K562 (cell line): Measurements from ENCODE around the gene DISC1. TPM values are rescaled to one million over a fixed set of nuclear protein-coding genes. Genes with fewer than 3 reads are reported as not detected.

Experiments
- ATAC-seq: fragments of 200-7000 bp; cut with Tn5 transposase; 3 replicates; pipeline ENCODE4 v1.9.1; 2020; ENCODE audit warnings: moderate library complexity
- BruUV-seq: library from RNA; stranded (reverse); fragments of 400-500 nt; replicated peaks from 2 replicates; lab custom pipeline; 2021; lab: Mats Ljungman, UMichigan
- CTCF ChIA-PET: fragments of 300-600 bp; formaldehyde crosslinking; extraction: SDS; loops from one replicate; lab custom pipeline; 2021; ENCODE audit warnings: low intra/inter-chr PET ratio; lab: Yijun Ruan, JAX
- POLR2A ChIA-PET: fragments of 300-600, 350-650 bp; sonication (Branson Sonifier 250); formaldehyde crosslinking; extraction: SDS; loops from one replicate; lab custom pipeline; 2021; ENCODE audit warnings: antibody characterized with exemption, inconsistent platforms; lab: Yijun Ruan, JAX
- DNase-seq, 4 experiments: peaks; one replicate each; pipeline versions ENCODE4 v3.0.0 to v3.0.0-alpha.2; 2011 to 2018; ENCODE audit warnings: low spot score in 3 of 4, mixed read lengths in 3 of 4; ENCODE audit errors: extremely low read depth in 1 of 4
- FAIRE-seq: peaks from 2 replicates; lab custom pipeline; 2011; peaks lifted over from hg19 to GRCh38; lab: Jason Lieb, UNC
- H2AFZ ChIP-seq: 2 replicates; pipeline ENCODE4 v1.6.0; 2011; ENCODE audit warnings: low read depth, low read length, control low read depth, inconsistent platforms
- H3K27ac ChIP-seq: fragments of 200-600 bp; 3 replicates; pipeline ENCODE4 v1.8.0; 2011; ENCODE audit warnings: low read depth, mild to moderate bottlenecking, control low read depth, inconsistent platforms, low read length, moderate library complexity, mixed read lengths; ENCODE audit errors: extremely low read depth
- H3K27me3 ChIP-seq, 2 experiments: fragments of 300-600 bp in 1 of 2; 2 replicates in 1 of 2; 3 replicates in 1 of 2; pipeline versions ENCODE4 v1.6.0 to v1.8.0; 2011; ENCODE audit warnings: inconsistent platforms in 2 of 2, low read length in 2 of 2, mild to moderate bottlenecking in 1 of 2, mixed read lengths in 1 of 2, moderate library complexity in 1 of 2; ENCODE audit not compliant: control insufficient read depth in 2 of 2, insufficient read depth in 2 of 2
- H3K36me3 ChIP-seq: fragments of 300-600 bp; 3 replicates; pipeline ENCODE4 v1.8.0; 2011; ENCODE audit warnings: mild to moderate bottlenecking, low read length, inconsistent platforms; ENCODE audit not compliant: control insufficient read depth, insufficient read depth
- H3K4me1 ChIP-seq, 2 experiments: fragments of 200-600 bp in 1 of 2; replicated peaks in 1 of 2; 2 replicates in 1 of 2; 3 replicates in 1 of 2; pipeline versions ENCODE4 v1.5.1 to v1.8.0; 2011; ENCODE audit warnings: inconsistent platforms in 2 of 2, low read length in 2 of 2, mild to moderate bottlenecking in 1 of 2, mixed read lengths in 1 of 2, moderate library complexity in 1 of 2; ENCODE audit not compliant: control insufficient read depth in 2 of 2, insufficient read depth in 2 of 2
- H3K4me2 ChIP-seq: 2 replicates; pipeline ENCODE4 v1.6.1; 2011; ENCODE audit warnings: low read length, control low read depth, inconsistent platforms, mixed read lengths; ENCODE audit not compliant: insufficient read depth
- H3K4me3 ChIP-seq: fragments of 200-600 bp; sonication (generic), shearing (Covaris generic); 2 replicates; pipeline ENCODE4 v1.5.1; 2016; ENCODE audit warnings: control low read depth, inconsistent platforms
- H3K79me2 ChIP-seq: fragments of 200-600 bp; 3 replicates; pipeline ENCODE4 v1.8.0; 2011; ENCODE audit warnings: low read length, inconsistent platforms; ENCODE audit not compliant: control insufficient read depth, insufficient read depth
- H3K9ac ChIP-seq, 2 experiments: 2 replicates each; pipeline versions ENCODE4 v1.6.0 to v1.6.1; 2011; ENCODE audit warnings: low read depth in 2 of 2, low read length in 2 of 2, control low read depth in 1 of 2, inconsistent platforms in 1 of 2, mild to moderate bottlenecking in 1 of 2, mixed read lengths in 1 of 2; ENCODE audit not compliant: insufficient read depth in 1 of 2
- H3K9me1 ChIP-seq: one replicate; pipeline ENCODE4 v1.6.0; 2011; ENCODE audit warnings: inconsistent platforms, mild to moderate bottlenecking, low read length, moderate library complexity; ENCODE audit not compliant: control insufficient read depth, insufficient read depth
- H3K9me3 ChIP-seq: replicated peaks from 2 replicates; pipeline ENCODE4 v1.5.1; 2011; ENCODE audit warnings: low read depth, low read length, inconsistent platforms; ENCODE audit not compliant: control insufficient read depth, insufficient read depth
- H4K20me1 ChIP-seq: replicated peaks from 2 replicates; pipeline ENCODE4 v1.6.1; 2011; ENCODE audit warnings: low read length, inconsistent platforms, mixed read lengths; ENCODE audit not compliant: control insufficient read depth, insufficient read depth
- FOSL1 ChIP-seq: fragments of 200-800 bp; sonication (Bioruptor generic); conservative IDR thresholded peaks from 2 replicates; pipeline ENCODE4 v1.6.1; 2016; ENCODE audit warnings: missing genetic modification characterization, missing compliant biosample characterization
- FOXJ3 ChIP-seq: sonication (generic); formaldehyde crosslinking; IDR thresholded peaks from 2 replicates; pipeline ENCODE4 v1.4.0; 2020; ENCODE audit warnings: mild to moderate bottlenecking, missing genetic modification reagents
- SMARCE1 ChIP-seq: fragments of 450-650 bp; IDR thresholded peaks from 2 replicates; pipeline ENCODE4 v1.7.1; 2016; ENCODE audit warnings: mild to moderate bottlenecking
- SOX6 ChIP-seq: fragments of 450-650 bp; IDR thresholded peaks from 2 replicates; pipeline ENCODE4 v1.6.1; 2014; ENCODE audit warnings: mild to moderate bottlenecking
- TFAM ChIP-seq: fragments of 250-450 bp; sonication (Bioruptor Pico); conservative IDR thresholded peaks from 2 replicates; pipeline ENCODE4 v1.5.0; 2021; ENCODE audit warnings: mild to moderate bottlenecking, moderate library complexity
- ZBTB17 ChIP-seq: fragments of 450-650 bp; formaldehyde crosslinking; IDR thresholded peaks from 2 replicates; pipeline ENCODE4 v1.4.0; 2020; ENCODE audit warnings: mild to moderate bottlenecking
- ZBTB7A ChIP-seq: IDR thresholded peaks from 2 replicates; pipeline ENCODE4 v1.6.1; 2011; ENCODE audit warnings: low read depth, mild to moderate bottlenecking, low read length, moderate library complexity, borderline replicate concordance; ENCODE audit not compliant: control insufficient read depth
- WGBS: fragments of 100-300 bp; shearing (Covaris generic); methylation state at CpG from one replicate; pipeline ENCODE4 v1.1.6; 2016; ENCODE audit warnings: low coverage, mixed read lengths; ENCODE audit not compliant: insufficient coverage; ENCODE audit errors: missing lambda C conversion rate; 5-methylcytosine and 5-hydroxymethylcytosine counted together
- in situ Hi-C: fragments of 300-500 bp; cut with MboI; formaldehyde crosslinking; loops from 4 replicates; pipeline ENCODE4 v1.15.0; 2018; ENCODE audit warnings: inconsistent platforms, mixed read lengths
- intact Hi-C: fragments of 100-400 bp; cut with micrococcal nuclease; formaldehyde crosslinking; loops from 2 replicates; pipeline ENCODE4 v1.14.2; 2022
- polyA plus RNA-seq, 8 experiments: library from polyadenylated mRNA; depleted of rRNA in 4 of 8; stranded (reverse) in 5 of 8; unstranded in 3 of 8; fragments of >200 nt; fragmentation: Nextera tagmentation in 2 of 8; fragmentation: Illumina TruSeq in 1 of 8; extraction: Ambion mirVana in 2 of 8; extraction: Trizol in 1 of 8; gene quantifications; 2 replicates each; pipeline versions ENCODE4 v1.2.1 to v1.2.3, GENCODE V29; 2011 to 2014; ENCODE audit warnings: inconsistent platforms in 1 of 8, missing spikeins in 1 of 8
- total RNA-seq, 7 experiments: library from RNA; depleted of rRNA in 6 of 7; stranded (reverse); fragments of >200 nt in 6 of 7; fragmentation: Illumina TruSeq in 2 of 7; extraction: Trizol in 2 of 7; gene quantifications; 2 replicates each; pipeline versions ENCODE4 v1.2.1 to v1.2.3, GENCODE V29; 2011 to 2021; ENCODE audit warnings: low replicate concordance in 1 of 7
- TF ChIP-seq, protein P1 (sequence below): sonication (generic); formaldehyde crosslinking; IDR thresholded peaks from 2 replicates; pipeline ENCODE4 v1.4.0; 2020; ENCODE audit warnings: mild to moderate bottlenecking, missing genetic modification reagents
- TF ChIP-seq, protein P2 (sequence below): fragments of 450-650 bp; formaldehyde crosslinking; IDR thresholded peaks from 2 replicates; pipeline ENCODE4 v1.4.0; 2020; ENCODE audit warnings: mild to moderate bottlenecking
- TF ChIP-seq, protein P3 (sequence below): fragments of 450-650 bp; IDR thresholded peaks from 2 replicates; pipeline ENCODE4 v1.6.1; 2016; ENCODE audit warnings: low read depth

DISC1 gene
- total and polyA plus RNA-seq, 9 of the 15 experiments (the other 6 are each of a cell fraction or from before 2014, with no cell fraction given) = 0.01 to 0.11 (median 0.08) TPM; not detected in 1

DNA sequence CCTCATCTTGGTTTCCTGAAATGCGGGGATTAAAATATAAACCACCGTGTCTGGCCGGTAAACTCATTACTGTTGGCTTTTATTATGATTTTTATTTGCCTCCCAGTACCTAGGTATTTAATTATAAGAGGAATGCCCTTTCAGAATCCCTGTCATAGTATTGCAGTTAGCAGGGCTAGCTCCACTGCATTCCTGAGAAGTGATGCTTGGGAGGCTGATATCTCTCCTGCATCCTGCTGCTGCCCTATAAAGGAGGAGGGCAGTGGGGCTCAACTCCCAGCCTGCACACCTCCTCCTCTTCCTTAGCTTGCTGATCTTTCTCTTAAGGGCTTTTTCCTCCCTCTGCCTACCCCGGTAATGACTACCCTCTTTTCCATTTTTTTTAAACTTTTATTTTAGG is 19.9 kb upstream of the DISC1 start:
- no TSS peak for BruUV-seq
- FAIRE-seq = no peak
- Histone ChIP-seq H3K79me2 (no peaks in the 10 kb centered on the region), H3K9ac (no peak overlapping the region), H4K20me1 (no peaks in the 10 kb centered on the region), H3K27me3 (peaks cover 7 to 26% of the 10 kb centered on the region in 2 experiments; a peak in 4 of 5 replicates), H3K9me3 (no peaks in the 10 kb centered on the region), H2AFZ (no peak overlapping the region), H3K4me1 (peaks cover 0 to 5% of the 10 kb centered on the region in 2 experiments; a peak in 2 of 5 replicates), H3K4me3 (no peak overlapping the region), H3K4me2 (no peak overlapping the region), H3K9me1 (no peaks in the 10 kb centered on the region), H3K36me3 (no peaks in the 10 kb centered on the region), H3K27ac (no peak overlapping the region)
- intact Hi-C loops = loop anchor here (10.0 kb wide), 1 partner anchor 512 kb away; no protein-coding TSS in a partner anchor
- CTCF ChIA-PET = no interaction called here
- DNase-seq = no peak
- in situ Hi-C loops = loop anchor here (10.0 kb wide), 1 partner anchor 802 kb away; no protein-coding TSS in a partner anchor
- POLR2A ChIA-PET = interaction anchor here (0.6 to 1.7 kb wide), 2 partner anchors 11 to 268 kb away, joined by 4 to 6 read pairs; no protein-coding TSS in a partner anchor
- ATAC-seq = no peak
- 0% methylated on average over 4 of the region's 4 CpGs for WGBS
- TF ChIP-seq SOX6 (no peak), SMARCE1 (no peak), ZBTB17 (CRISPR knock-in tag) (no peak), FOXJ3 (no peak), FOSL1 (tag) (no peak), TFAM (no peak), ZBTB7A (no peak)
- TF ChIP-seq, protein P1, sequence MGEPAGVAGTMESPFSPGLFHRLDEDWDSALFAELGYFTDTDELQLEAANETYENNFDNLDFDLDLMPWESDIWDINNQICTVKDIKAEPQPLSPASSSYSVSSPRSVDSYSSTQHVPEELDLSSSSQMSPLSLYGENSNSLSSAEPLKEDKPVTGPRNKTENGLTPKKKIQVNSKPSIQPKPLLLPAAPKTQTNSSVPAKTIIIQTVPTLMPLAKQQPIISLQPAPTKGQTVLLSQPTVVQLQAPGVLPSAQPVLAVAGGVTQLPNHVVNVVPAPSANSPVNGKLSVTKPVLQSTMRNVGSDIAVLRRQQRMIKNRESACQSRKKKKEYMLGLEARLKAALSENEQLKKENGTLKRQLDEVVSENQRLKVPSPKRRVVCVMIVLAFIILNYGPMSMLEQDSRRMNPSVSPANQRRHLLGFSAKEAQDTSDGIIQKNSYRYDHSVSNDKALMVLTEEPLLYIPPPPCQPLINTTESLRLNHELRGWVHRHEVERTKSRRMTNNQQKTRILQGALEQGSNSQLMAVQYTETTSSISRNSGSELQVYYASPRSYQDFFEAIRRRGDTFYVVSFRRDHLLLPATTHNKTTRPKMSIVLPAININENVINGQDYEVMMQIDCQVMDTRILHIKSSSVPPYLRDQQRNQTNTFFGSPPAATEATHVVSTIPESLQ (CRISPR knock-in tag) = no peak
- TF ChIP-seq, protein P2, sequence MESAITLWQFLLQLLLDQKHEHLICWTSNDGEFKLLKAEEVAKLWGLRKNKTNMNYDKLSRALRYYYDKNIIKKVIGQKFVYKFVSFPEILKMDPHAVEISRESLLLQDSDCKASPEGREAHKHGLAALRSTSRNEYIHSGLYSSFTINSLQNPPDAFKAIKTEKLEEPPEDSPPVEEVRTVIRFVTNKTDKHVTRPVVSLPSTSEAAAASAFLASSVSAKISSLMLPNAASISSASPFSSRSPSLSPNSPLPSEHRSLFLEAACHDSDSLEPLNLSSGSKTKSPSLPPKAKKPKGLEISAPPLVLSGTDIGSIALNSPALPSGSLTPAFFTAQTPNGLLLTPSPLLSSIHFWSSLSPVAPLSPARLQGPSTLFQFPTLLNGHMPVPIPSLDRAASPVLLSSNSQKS (CRISPR knock-in tag) = no peak
- TF ChIP-seq, protein P3, sequence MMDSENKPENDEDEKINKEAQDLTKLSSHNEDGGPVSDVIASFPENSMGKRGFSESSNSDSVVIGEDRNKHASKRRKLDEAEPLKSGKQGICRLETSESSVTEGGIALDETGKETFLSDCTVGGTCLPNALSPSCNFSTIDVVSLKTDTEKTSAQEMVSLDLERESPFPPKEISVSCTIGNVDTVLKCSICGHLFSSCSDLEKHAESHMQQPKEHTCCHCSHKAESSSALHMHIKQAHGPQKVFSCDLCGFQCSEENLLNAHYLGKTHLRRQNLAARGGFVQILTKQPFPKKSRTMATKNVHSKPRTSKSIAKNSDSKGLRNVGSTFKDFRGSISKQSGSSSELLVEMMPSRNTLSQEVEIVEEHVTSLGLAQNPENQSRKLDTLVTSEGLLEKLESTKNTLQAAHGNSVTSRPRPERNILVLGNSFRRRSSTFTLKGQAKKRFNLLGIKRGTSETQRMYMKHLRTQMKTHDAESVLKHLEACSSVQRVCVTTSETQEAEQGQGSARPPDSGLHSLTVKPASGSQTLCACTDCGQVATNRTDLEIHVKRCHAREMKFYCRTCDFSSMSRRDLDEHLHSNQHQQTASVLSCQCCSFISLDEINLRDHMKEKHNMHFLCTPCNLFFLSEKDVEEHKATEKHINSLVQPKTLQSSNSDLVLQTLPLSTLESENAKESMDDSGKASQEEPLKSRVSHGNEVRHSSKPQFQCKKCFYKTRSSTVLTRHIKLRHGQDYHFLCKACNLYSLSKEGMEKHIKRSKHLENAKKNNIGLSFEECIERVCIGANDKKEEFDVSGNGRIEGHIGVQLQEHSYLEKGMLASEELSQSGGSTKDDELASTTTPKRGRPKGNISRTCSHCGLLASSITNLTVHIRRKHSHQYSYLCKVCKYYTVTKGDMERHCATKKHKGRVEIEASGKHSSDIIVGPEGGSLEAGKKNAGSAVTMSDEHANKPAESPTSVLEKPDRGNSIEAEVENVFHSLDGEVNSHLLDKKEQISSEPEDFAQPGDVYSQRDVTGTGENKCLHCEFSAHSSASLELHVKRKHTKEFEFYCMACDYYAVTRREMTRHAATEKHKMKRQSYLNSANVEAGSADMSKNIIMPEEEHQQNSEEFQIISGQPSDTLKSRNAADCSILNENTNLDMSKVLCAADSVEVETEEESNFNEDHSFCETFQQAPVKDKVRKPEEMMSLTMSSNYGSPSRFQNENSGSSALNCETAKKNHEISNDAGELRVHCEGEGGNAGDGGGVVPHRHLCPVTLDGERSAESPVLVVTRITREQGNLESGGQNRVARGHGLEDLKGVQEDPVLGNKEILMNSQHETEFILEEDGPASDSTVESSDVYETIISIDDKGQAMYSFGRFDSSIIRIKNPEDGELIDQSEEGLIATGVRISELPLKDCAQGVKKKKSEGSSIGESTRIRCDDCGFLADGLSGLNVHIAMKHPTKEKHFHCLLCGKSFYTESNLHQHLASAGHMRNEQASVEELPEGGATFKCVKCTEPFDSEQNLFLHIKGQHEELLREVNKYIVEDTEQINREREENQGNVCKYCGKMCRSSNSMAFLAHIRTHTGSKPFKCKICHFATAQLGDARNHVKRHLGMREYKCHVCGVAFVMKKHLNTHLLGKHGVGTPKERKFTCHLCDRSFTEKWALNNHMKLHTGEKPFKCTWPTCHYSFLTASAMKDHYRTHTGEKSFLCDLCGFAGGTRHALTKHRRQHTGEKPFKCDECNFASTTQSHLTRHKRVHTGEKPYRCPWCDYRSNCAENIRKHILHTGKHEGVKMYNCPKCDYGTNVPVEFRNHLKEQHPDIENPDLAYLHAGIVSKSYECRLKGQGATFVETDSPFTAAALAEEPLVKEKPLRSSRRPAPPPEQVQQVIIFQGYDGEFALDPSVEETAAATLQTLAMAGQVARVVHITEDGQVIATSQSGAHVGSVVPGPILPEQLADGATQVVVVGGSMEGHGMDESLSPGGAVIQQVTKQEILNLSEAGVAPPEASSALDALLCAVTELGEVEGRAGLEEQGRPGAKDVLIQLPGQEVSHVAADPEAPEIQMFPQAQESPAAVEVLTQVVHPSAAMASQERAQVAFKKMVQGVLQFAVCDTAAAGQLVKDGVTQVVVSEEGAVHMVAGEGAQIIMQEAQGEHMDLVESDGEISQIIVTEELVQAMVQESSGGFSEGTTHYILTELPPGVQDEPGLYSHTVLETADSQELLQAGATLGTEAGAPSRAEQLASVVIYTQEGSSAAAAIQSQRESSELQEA = no peak
